HepG2 (cell line): ENCODE data around the gene ZDHHC7. TPM values are rescaled to one million over a fixed set of nuclear protein-coding genes. Genes with fewer than 3 reads are reported as not detected.
A peak's percentile ranks its signal among the peaks of the same experiment; 100 is the strongest.

Experiments
- ARNT ChIP-seq: fragments of 450-650 bp; IDR thresholded peaks from 2 replicates; pipeline ENCODE4 v1.6.1; 2017
- ATF1 ChIP-seq: IDR thresholded peaks from 2 replicates; pipeline ENCODE4 v1.6.1; 2016; ENCODE audit warnings: mild to moderate bottlenecking, control low read depth
- BCLAF1 ChIP-seq: fragments of 450-650 bp; IDR thresholded peaks from 2 replicates; pipeline ENCODE4 v1.6.1; 2017; ENCODE audit warnings: mild to moderate bottlenecking
- CENPT ChIP-seq: sonication (generic); formaldehyde crosslinking; IDR thresholded peaks from 2 replicates; pipeline ENCODE4 v1.8.0; 2022; ENCODE audit warnings: low read depth, mild to moderate bottlenecking, moderate library complexity, missing genetic modification reagents
- CSRNP2 ChIP-seq: sonication (generic); formaldehyde crosslinking; conservative IDR thresholded peaks from 2 replicates; pipeline ENCODE4 v1.8.0; 2022; ENCODE audit warnings: low read depth, missing genetic modification reagents
- DBP ChIP-seq: sonication (generic); formaldehyde crosslinking; IDR thresholded peaks from 2 replicates; pipeline ENCODE4 v1.4.0; 2020; ENCODE audit warnings: missing genetic modification reagents; ENCODE audit errors: not compliant biosample characterization
- GMEB1 ChIP-seq: sonication (generic); formaldehyde crosslinking; IDR thresholded peaks from 2 replicates; pipeline ENCODE4 v1.5.1; 2020; ENCODE audit warnings: missing genetic modification reagents, mild to moderate bottlenecking, borderline replicate concordance
- JUND ChIP-seq: sonication (generic); formaldehyde crosslinking; IDR thresholded peaks from 2 replicates; pipeline ENCODE4 v1.8.0; 2022; ENCODE audit warnings: mild to moderate bottlenecking, missing genetic modification reagents
- MIXL1 ChIP-seq: IDR thresholded peaks from 2 replicates; pipeline ENCODE4 v1.6.1; 2016
- MXD1 ChIP-seq: sonication (generic); formaldehyde crosslinking; IDR thresholded peaks from 2 replicates; pipeline ENCODE4 v1.4.0; 2020; ENCODE audit warnings: mild to moderate bottlenecking, missing genetic modification reagents
- NBN ChIP-seq: fragments of 450-650 bp; conservative IDR thresholded peaks from 2 replicates; pipeline ENCODE4 v1.6.1; 2017
- NR1H2 ChIP-seq: sonication (generic); formaldehyde crosslinking; IDR thresholded peaks from 2 replicates; pipeline ENCODE4 v1.8.1; 2022; ENCODE audit warnings: low read depth, missing genetic modification reagents, borderline replicate concordance
- SP140L ChIP-seq: sonication (generic); formaldehyde crosslinking; IDR thresholded peaks from 2 replicates; pipeline ENCODE4 v1.4.0; 2020; ENCODE audit warnings: missing genetic modification reagents, borderline replicate concordance
- STAG1 ChIP-seq: sonication (generic); formaldehyde crosslinking; IDR thresholded peaks from 2 replicates; pipeline ENCODE4 v1.4.0; 2020; ENCODE audit warnings: missing genetic modification reagents
- U2AF2 ChIP-seq: fragments of 200-400 bp; formaldehyde crosslinking; IDR thresholded peaks from 2 replicates; pipeline ENCODE4 v1.6.1; 2017; ENCODE audit warnings: low read depth, mild to moderate bottlenecking, low read length
- ZFAT ChIP-seq: sonication (generic); formaldehyde crosslinking; conservative IDR thresholded peaks from 2 replicates; pipeline ENCODE4 v1.8.1; 2023; ENCODE audit warnings: missing genetic modification reagents, inconsistent platforms
- ZNF33B ChIP-seq: sonication (generic); formaldehyde crosslinking; IDR thresholded peaks from 2 replicates; pipeline ENCODE4 v1.5.1; 2020; ENCODE audit warnings: mild to moderate bottlenecking, missing genetic modification reagents
- ZNF724P ChIP-seq: sonication (generic); formaldehyde crosslinking; IDR thresholded peaks from 2 replicates; pipeline ENCODE4 v1.8.0; 2022; ENCODE audit warnings: missing genetic modification reagents, borderline replicate concordance
- ZNF747 ChIP-seq: sonication (generic); formaldehyde crosslinking; IDR thresholded peaks from 2 replicates; pipeline ENCODE4 v1.8.1; 2023; ENCODE audit warnings: missing genetic modification reagents, mild to moderate bottlenecking, borderline replicate concordance
- ZSCAN20 ChIP-seq: sonication (generic); formaldehyde crosslinking; IDR thresholded peaks from 2 replicates; pipeline ENCODE4 v1.4.0; 2020; ENCODE audit warnings: missing genetic modification reagents, mild to moderate bottlenecking, borderline replicate concordance
- polyA plus RNA-seq, 8 experiments: library from polyadenylated mRNA; depleted of rRNA in 3 of 8; stranded (reverse) in 7 of 8; unstranded in 1 of 8; fragments of >200 nt; fragmentation: Illumina TruSeq in 4 of 8; extraction: Trizol in 4 of 8; gene quantifications; 2 replicates each; pipeline versions ENCODE4 v1.2.1 to v1.2.3, GENCODE V29; 2011 to 2016; ENCODE audit warnings: low read depth in 4 of 8, missing spikeins in 1 of 8, mixed read lengths in 1 of 8; ENCODE audit not compliant: insufficient read depth in 1 of 8
- total RNA-seq, 5 experiments: library from RNA; depleted of rRNA; stranded (reverse); fragments of >200 nt; fragmentation: Illumina TruSeq; extraction: Trizol; gene quantifications; 2 replicates each; pipeline ENCODE4 v1.2.3, GENCODE V29; 2016; ENCODE audit warnings: low read depth in 1 of 5

Gene ZDHHC7
- total and polyA plus RNA-seq, 2 of the 13 experiments (the other 11 are each of a cell fraction or from before 2014, with no cell fraction given), result 46.8 to 67.6 TPM

- no peak for TF ChIP-seq CSRNP2 (CRISPR knock-in tag)
- TF ChIP-seq NBN, result no peak
- no peak for TF ChIP-seq ZFAT (CRISPR knock-in tag)
- TF ChIP-seq MIXL1 (CRISPR knock-in tag), result no peak
- no peak for TF ChIP-seq BCLAF1
- 0 out of 2 replicates have a peak, but pooled peaks have one; percentile 7 for TF ChIP-seq STAG1 (CRISPR knock-in tag)
- TF ChIP-seq DBP (CRISPR knock-in tag), result peak; percentile 10
- 0 out of 2 replicates have a peak, but pooled peaks have one; percentile 50 for TF ChIP-seq ZNF747 (CRISPR knock-in tag)
- TF ChIP-seq ARNT, result no peak
- 0 out of 2 replicates have a peak, but pooled peaks have one; percentile 21 for TF ChIP-seq CENPT (CRISPR knock-in tag)
- TF ChIP-seq SP140L (CRISPR knock-in tag), result no peak
- TF ChIP-seq NR1H2 (CRISPR knock-in tag), result no peak
- 0 out of 2 replicates have a peak, but pooled peaks have one; percentile 59 for TF ChIP-seq ZNF33B (CRISPR knock-in tag)
- no peak for TF ChIP-seq ZSCAN20
- peak; percentile 65; the same call in 1 of the 2 replicates for TF ChIP-seq MXD1
- no peak for TF ChIP-seq GMEB1 (CRISPR knock-in tag)
- TF ChIP-seq U2AF2, result no peak
- TF ChIP-seq ZNF724P (CRISPR knock-in tag), result no peak
- TF ChIP-seq JUND (CRISPR knock-in tag), result 0 out of 2 replicates have a peak, but pooled peaks have one; percentile 28
- no peak for TF ChIP-seq ATF1 (CRISPR knock-in tag)
Measured at GRCh38 chr16:84924331-84925091, 86.8 kb downstream of the ZDHHC7 start (continued).
